Fibroblast of peridontal ligament (primary cell): Measurements from ENCODE around the gene DNAH1.

ENCODE experiments used
- DNase-seq: peaks from one replicate; pipeline ENCODE4 v3.0.0-alpha.2; 2010; ENCODE audit errors: extremely low read depth

DNAH1 gene

GRCh38 chr3:52444860-52445793, 129.0 kb downstream of the DNAH1 start, which contains the start of gene SEMA3G:
Gene SEMA3G (minus strand): TSS chr3:52445103. CDS start chr3:52445027, 76 bp downstream.
- DNase-seq, result peak; percentile 27

- DNase-seq, result no peak
Measured at GRCh38 chr3:52446042-52446441, 129.9 kb downstream of the DNAH1 start.

GRCh38 chr3:52446631-52447511, 130.8 kb downstream of the DNAH1 start:
- peak; percentile 53 for DNase-seq

GRCh38 chr3:52447512-52448355, 131.6 kb downstream of the DNAH1 start:
- no peak for DNase-seq
